Activated effector memory CD4-positive, alpha-beta T cell treated with Interleukin-2 at 50 U/mL for 16 hours (primary cell): ENCODE data around the gene CTAGE6.
"Not testable (repeated sequence)": the region's sequence is repeated elsewhere in the genome, so short reads cannot be mapped to it uniquely, and the experiment has no call there.

Source experiments
- DNase-seq: peaks from one replicate; pipeline ENCODE4 v3.0.0-alpha.2; 2020

Gene CTAGE6, protein sequence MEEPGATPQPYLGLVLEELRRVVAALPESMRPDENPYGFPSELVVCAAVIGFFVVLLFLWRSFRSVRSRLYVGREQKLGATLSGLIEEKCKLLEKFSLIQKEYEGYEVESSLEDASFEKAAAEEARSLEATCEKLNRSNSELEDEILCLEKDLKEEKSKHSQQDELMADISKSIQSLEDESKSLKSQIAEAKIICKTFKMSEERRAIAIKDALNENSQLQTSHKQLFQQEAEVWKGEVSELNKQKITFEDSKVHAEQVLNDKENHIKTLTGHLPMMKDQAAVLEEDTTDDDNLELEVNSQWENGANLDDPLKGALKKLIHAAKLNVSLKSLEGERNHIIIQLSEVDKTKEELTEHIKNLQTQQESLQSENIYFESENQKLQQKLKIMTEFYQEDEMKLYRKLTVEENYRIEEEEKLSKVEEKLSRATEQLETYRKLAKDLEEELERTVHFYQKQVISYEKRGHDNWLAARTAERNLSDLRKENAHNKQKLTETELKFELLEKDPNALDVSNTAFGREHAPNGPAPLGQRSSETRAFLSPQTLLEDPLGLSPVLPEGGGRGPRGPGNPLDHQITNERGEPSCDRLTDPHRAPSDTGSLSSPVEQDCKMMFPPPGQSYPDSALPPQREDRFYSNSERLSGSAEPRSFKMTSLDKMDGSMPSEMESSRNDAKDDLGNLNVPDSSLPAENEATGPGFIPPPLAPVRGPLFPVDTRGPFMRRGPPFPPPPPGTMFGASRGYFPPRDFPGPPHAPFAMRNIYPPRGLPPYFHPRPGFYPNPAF

DNA sequence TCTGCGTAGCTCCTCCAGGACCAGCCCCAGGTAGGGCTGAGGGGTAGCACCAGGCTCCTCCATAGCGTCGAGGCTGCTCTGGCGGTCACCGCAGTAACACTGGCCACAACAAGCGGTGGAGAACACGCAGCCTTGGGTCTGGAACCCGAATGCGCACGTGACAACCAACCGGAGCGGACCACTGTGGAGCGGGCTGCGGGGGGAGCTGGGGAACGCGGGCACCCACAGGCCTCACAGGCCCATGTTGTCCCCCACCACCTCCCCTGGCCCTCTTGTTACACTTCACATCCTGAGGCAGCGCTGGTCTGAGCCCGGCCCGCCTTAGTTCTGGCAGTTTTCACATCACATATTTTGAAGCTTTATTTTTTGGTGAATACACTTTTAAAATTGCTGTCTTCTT, at the start of gene CTAGE6:
TSS of gene CTAGE6 (minus strand) at position 101 of the 400 bp plus-strand sequence. CDS start at position 63, 38 bp downstream.
- not testable (repeated sequence) for DNase-seq

DNA sequence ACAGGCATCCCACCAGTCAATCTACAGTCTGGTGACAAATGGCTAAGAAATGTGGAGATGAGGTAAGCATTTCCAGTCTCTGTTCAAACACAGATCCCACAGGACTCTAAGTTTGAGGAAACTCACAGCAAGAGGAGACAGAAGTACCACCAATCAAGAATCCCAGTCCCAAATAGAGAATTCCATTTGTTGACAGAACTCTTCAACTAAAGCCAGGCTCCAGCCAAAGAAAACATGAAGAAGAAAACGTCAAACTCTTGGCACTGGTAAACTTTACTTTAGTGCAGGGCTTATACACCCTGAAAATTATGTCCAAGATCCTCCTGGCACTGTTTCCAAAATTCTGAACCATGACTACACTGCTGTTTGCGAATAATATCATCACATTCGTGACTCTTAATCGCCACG, 49.2 kb upstream of the CTAGE6 start:
- not testable (repeated sequence) for DNase-seq

DNA sequence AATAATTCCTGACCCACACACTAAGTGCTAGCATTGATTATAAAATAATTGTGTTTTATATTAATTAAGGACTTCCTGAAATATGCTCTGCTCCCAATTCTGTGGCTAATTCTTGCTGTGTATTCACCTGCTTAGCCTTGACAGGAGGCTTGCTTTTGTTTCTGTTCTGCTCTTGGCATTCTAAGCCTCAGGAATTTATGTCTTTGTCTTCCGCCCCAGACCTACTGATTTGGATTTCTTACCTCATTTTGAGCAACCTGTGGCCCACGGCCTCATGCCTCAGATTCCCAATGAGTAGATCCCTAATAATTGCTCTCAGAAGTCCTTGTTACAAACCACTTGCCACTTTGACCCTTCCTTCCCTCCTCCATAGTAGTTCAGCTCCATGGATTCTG, 40.4 kb upstream of the CTAGE6 start:
- not testable (repeated sequence) for DNase-seq

DNA sequence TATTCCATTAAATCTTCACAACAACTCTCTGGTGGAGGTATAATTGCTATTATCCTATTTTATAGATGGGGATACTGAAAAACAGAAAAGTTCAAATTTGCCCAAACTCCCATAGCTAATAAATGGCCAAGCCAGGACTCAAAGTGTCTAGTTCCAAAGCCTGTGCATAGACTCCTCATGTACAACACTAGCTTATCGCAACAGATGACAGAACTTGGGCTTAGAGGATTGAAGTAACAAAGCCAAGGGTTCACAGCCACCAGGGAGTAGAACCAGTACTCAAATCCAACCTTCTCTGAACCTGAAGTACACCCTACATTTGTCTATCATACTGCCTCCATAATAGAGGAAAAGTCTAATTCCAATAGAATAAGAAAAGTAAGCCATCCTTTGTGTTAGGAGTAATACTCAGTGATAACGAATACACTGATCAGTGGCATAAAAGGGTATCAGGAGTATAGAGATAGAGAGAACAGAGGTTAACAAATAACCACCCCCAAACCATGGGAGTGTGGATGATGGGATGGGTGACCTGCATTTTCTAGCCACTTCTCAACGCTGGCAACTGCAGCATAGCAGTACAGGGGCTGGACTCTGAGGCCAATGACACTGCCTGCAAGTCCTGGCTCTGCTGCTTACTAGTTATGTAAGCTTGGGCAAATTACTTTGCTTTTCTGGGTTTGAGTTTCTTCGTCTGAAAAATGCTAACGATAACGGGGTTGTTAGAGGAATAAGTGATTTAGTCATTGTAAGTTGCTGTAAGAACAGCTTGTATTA, 39.8 kb upstream of the CTAGE6 start:
- DNase-seq, result not testable (repeated sequence)

DNA sequence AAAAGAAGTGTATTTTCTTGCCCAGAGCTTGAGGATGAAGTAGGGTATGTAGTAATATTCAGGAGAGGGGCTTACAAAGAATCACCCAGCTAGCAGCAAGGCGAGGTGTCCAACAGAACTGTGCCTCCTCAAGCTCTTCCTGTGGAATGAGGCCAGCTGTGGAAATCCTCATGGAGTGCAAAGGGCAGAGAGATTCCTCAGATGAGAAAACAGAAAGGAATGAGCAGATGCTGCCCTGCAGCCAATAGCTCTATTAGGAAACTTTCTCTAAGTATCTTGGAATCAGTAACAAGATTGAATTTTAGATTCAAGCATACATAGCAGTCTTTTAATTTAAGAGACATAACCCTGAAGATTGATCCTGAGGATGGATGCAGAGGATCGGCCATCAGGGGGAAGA, 38.2 kb upstream of the CTAGE6 start:
- not testable (repeated sequence) for DNase-seq

DNA sequence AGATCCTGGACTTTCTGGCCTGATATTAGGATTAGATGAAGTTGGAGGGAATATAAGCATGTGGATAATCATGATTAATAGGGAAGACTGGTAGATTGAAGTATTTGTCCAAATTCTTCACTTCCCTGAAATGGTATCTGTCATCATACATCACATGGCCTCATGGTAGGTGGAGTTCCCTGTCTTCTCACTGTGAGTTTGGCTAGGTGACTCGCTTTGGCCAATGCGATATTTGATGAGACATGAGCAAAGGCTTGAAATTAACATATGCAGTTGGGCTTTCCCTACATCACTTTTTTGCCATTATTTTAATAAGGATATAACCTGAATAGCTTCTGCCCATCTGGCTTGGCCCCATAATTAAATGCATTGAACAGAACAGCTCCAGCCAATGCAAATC, 35.1 kb upstream of the CTAGE6 start:
- DNase-seq, result not testable (repeated sequence)

DNA sequence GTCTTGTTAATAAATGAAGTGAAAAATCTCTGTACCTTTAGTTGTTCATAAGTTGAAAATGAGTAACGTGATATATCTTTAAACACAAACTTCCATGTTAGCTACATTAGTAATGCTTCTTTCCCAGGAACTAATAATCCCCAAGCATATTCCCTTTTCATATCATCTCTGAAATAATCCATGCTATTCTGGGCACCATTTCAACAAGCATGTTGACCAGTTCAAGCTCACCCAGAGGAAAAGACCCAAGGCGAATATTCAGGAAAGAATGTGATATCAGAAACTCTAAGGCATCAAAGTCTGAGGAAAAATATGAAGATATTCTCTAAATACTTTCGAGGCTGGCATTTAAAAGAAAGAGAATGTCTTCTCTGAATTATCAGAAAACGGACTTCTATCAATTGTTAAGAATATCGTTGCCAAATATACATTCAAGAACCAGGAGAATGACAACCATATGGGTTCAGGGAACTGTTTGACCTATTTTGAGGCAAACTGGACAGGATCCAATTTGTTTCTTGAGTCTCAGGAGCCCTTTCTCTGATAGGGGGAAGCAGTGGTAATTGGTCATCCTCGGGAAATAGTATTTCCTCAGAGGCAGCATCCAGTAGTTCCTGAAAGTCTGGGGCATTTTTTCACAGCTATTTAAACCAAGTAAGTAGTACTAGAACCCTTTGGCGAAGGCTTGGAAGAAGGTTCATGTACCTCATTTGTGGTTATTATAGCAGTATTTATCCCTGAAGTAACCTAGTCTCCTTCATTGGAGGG, 28.1 kb upstream of the CTAGE6 start:
- not testable (repeated sequence) for DNase-seq

DNA sequence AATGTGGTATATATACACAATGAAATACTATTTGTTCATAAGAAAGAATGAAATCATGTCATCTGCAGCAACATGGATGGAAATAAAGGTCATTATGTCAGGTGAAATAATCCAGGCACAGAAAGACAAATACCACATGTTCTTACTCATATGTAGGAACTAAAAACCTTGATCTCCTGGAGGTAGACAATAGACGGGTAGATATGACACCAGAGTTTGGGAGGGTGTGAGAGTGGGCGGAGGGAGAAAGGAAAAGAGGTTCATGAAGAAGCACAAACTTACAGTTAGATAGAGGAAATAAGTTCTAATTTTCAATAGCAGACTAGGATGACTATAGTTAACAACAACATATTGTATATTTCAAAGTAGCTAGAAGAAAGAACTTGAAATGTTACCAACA, 22.1 kb upstream of the CTAGE6 start:
- not testable (repeated sequence) for DNase-seq

DNA sequence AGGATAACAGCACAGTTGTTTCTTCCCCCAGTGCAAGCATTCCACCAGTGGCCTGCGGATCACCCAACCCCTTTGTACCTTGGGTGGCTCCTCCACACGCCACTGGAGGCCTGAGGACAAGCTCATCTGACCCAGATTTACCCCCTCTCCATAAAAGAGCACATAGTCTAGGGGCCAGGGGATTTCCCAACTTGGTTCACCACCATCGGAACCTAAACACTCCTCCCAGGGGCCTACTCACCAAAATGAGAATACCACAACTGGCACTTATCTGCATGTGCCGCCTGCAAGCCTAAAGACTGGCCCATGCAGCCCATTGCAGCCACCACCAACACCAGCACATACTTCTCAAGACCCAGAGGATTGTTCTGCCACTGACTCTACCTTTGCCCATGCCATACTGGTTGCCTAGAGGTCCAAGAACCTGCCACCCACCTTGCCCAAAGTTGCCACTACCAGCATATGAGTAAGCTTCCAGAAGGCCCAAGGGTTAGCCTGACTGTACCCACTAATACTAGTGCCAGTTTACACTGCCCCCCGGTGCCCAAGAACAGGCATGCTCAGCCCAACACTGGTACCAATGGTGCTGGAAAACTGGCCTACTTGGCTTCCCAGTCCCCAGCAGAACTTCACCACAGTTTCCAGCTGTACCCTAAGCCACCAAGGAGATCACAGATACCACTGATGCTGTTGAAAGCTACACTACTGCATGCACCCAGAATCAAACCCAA, 15.4 kb upstream of the CTAGE6 start:
- DNase-seq, result not testable (repeated sequence)

DNA sequence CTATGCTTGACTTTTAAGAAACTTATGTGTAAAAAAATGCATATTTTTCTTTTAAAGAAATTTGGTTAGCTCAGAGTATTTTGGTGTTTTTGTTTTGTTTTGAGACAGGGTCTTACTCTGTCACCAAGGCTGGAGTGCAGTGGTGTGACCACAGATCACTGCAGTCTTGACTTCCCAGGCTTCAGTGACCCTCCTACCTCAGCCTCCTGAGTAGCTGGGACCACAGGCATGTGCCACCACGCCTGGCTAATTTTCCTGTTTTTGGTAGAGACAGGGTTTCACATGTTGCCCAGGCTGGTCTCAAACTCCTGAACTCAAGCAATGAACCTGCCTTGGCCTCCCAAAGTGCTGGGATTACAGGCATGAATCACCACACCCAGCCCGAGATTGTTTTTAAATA, 10.0 kb upstream of the CTAGE6 start:
- not testable (repeated sequence) for DNase-seq

DNA sequence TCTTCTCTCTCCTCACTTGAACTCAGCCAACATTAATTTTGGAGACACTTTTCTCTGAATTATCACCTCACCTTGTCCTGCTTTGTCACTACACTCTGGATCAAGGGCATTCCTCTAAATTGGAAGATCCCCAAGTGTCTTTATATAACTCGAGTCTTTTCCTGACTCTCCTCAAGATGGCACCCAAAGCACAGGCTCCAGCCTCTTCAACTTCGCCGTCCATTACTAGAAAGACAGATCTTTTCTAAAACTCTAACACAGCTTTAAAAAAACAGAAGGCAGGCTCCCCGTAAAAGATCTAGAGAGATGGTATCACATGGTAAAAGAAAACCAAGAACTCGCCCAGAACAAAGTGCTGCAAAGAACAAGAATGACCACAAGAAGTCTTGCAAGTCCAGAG, 8.2 kb upstream of the CTAGE6 start:
- DNase-seq, result not testable (repeated sequence)

DNA sequence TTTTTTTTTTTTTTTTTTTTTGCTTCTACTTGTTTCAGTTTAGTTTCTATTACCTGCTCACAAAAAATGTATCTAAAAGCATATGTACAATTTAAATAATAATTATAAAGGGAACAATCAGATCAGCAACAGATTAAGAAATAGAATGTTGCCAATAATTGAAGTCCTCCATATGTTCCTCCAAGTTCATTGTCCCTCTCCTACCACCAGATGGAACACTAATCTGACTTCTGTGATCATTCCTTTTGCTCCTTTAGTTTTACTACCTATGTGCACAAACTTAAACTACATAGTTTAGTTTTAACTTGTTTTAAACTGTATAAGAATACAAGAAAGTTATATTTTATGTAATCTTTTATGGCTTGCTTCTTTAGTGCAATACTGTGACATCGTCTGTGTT, 5.6 kb upstream of the CTAGE6 start:
- DNase-seq, result not testable (repeated sequence)

DNA sequence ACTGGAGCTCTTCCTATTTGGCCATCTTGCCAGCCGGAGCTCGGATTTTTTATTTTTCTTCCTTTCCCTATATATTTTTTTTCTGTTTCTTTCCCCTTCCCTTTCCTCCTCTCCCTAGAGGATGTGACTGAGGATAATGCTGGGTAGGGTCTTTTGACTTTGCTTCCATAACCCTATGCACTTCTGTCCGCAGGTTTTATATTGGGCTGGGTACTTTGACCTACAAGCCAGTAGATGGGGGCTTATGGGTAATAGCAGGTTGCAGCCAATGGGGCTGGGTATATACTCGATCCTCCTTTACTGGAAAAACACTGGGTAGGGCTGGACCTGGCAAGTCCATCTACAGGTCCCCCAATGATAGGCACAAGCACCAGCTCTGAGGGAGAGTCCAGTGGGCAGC, 12.2 kb downstream of the CTAGE6 start:
- DNase-seq, result not testable (repeated sequence)

DNA sequence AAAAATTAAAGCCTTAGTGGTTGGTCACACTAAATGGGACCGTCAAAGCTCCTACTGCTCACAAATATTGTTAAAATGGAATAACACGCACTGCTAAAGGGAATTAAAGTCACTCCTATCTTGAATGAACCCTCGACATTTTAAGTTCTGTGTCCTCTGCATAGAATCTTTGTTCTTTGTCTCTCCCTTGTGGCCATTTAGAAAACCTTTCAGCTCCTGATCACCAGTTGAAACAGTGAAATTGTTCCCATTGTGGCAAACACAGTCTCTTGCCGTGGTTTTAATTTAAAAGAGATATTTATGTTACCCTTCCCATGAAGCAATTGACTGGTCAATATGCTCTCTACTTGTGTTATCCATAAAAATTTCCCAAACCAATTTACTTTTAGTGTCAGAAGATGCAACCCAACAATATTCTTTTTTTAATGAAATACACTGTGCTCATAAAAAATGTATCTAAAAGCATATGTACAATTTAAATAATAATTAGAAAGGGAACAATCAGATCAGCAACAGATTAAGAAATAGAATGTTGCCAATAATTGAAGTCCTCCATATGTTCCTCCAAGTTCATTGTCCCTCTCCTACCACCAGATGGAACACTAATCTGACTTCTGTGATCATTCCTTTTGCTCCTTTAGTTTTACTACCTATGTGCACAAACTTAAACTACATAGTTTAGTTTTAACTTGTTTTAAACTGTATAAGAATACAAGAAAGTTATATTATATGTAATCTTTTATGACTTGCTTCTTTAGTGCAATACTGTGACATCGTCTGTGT, 20.3 kb downstream of the CTAGE6 start:
- DNase-seq, result not testable (repeated sequence)

DNA sequence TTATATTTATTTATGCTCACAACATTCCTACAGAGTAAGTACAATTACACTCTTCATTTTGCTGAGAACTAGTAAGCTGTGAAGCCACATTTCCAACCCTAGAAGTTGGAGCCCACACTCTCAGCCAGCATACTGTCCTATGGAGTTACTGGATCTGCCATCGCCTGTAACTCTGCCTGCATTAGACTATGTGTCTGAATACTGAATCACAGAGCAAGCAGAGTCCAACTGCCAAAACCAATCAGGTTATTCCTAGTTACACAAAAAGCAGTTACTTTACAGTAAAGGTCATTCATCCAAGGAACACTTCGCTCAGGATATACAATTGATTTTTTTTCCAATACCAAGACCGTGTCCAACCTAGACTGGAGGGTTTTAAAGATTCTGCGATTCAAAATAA, 21.5 kb downstream of the CTAGE6 start:
- no peak for DNase-seq

DNA sequence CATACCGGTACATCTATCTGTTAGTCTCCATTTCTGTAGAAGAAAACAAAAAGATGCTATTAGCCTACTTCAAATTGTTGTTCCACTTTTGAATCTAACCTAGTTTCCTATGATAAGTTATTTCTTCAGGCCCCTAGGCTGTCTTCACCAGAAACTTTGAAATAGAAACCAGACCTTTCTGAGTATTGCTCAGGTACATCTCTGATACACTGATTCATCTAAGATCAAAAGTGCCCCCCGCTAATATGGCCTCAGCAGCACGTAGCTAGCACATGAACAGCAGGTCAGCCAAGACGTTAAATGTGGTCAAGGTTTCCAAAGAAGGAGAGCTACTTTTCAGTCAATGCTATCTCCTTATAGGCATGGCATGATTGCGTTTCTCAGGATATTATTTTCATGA, 23.6 kb downstream of the CTAGE6 start:
- DNase-seq, result no peak

DNA sequence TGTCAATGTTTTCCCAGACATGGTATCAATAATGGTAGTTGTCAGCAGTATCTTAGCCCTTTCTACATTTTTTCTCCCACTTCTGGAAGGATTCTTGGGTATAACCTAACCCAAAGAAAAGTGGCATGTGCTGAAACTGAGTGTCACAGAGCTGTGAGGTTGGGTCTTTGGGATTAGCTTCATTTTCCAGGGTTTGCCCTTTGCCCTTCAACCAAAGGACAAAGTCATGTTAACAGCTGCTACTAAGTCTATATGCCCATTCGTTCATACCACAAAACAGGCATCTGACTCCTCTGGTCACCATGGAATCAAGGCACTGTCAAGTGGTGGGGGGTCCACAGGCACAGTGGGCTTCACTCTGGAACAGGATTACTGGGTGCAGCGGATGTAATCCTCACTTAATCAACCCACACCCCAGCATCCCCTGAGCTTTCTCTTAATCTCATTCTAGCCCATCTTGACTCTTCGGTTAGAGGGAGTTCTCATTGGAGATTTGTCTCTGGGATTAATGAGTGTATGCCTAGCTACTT, 29.1 kb downstream of the CTAGE6 start:
- no peak for DNase-seq

DNA sequence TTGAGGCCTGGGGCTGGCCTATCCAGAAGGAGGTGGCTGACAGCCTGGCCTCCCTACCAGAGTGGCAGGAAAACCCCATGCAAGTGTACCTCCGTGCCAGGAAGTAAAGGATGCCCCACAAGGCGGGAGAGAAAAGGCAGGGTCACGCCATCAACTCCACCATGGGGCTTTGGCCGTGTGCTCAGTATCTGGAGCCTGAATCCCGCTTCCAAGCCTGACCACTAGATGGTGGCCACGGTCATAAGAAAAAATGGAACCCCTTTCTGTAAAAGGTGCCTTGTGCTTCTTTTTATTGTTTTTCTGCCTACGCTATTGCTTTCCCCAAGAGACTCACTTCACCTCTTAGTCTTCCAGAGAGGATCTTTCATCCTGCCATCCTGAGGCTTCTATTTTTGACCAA, 29.9 kb downstream of the CTAGE6 start:
- DNase-seq, result not testable (repeated sequence)

DNA sequence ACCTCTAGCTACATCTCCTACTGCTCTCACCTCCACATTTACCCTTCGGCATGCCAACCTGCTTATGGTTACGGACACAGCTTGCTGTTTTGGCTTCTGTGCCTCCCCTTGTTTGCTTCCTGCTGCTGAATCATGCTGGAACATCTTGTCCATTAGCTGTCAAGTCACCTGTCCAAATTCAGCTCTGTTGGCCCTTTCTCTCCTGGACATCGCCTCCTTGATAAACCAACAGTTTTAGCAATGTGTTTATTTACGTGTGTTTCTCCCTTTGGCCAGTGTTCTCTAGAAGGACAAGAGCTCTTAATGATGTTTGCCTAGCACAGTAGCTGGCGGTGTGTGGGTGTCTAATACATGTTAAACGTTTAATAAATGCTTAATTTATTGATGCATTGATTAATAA, 31.4 kb downstream of the CTAGE6 start:
- not testable (repeated sequence) for DNase-seq

DNA sequence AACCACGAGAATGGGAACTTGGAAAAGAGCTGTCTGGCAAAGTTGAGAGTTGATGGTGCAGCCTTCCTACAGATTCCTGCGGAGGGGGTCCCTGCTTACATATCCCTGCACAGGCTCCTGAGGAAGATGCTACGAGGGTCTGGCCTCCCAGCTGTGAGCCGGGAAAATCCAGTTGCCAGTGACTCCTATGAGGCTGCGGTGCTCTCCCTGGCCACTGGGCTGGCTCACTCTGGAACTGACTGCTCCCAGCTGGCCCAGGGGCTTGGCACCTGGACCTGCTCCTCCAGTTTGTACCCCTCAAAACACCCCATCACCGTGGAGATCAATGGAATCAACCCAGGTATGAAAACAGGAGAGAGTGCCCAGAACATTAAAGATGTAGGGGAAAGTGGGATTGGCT, 37.2 kb downstream of the CTAGE6 start:
- not testable (repeated sequence) for DNase-seq
